ENCODE data around the gene NFKB2.

The NFKB2 gene

DNA sequence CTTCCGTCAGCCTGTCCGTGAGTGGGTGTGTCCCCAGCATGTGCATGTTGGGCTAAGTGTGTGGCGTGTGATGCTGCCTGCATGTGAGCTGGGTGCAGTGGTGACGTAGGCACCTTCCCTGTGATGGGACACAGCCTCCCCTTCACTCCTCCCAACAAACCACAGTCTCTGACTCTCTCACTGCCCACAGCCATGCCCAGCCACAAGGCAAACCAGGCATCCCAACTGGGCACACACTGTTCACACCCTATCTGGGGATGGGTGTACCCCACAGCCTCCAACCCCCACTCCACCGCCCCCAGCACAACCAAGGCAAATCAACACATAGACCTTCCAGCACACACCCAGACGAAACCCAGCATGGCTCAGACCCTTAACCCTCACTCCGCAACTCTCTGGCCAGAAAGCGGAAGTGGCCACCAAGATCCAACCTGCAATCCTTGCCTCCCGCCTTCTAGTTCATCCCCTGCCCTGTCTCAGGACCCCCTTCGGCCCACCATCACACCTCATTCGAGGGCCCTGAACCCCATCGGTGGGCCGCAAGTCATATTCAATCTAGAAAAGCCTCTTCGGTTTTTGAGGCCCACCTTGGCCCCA, 12.7 kb downstream of the NFKB2 start:
- H3K27ac Mint-ChIP-seq, result peak overlapping the region in 2 of 3 experiments; percentile 27 to 69
- TF ChIP-seq, protein P1, sequence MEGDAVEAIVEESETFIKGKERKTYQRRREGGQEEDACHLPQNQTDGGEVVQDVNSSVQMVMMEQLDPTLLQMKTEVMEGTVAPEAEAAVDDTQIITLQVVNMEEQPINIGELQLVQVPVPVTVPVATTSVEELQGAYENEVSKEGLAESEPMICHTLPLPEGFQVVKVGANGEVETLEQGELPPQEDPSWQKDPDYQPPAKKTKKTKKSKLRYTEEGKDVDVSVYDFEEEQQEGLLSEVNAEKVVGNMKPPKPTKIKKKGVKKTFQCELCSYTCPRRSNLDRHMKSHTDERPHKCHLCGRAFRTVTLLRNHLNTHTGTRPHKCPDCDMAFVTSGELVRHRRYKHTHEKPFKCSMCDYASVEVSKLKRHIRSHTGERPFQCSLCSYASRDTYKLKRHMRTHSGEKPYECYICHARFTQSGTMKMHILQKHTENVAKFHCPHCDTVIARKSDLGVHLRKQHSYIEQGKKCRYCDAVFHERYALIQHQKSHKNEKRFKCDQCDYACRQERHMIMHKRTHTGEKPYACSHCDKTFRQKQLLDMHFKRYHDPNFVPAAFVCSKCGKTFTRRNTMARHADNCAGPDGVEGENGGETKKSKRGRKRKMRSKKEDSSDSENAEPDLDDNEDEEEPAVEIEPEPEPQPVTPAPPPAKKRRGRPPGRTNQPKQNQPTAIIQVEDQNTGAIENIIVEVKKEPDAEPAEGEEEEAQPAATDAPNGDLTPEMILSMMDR (IDR thresholded peaks at IDR 0.05; ENCODE audit: unreplicated experiment in 3 of 3), result no peak
- no peaks in the 10 kb centered on the region for H3K36me3 Mint-ChIP-seq (ENCODE audit: low read depth)
- peaks cover 31% of the 10 kb centered on the region for H3K4me1 Mint-ChIP-seq
- H3K9me3 Mint-ChIP-seq, result no peaks in the 10 kb centered on the region
- H3K4me3 Mint-ChIP-seq, result peak overlapping the region; percentile 76 to 89 (median 79)
- H3K27me3 Mint-ChIP-seq (ENCODE audit: low read depth), result peaks cover 42% of the 10 kb centered on the region

DNA sequence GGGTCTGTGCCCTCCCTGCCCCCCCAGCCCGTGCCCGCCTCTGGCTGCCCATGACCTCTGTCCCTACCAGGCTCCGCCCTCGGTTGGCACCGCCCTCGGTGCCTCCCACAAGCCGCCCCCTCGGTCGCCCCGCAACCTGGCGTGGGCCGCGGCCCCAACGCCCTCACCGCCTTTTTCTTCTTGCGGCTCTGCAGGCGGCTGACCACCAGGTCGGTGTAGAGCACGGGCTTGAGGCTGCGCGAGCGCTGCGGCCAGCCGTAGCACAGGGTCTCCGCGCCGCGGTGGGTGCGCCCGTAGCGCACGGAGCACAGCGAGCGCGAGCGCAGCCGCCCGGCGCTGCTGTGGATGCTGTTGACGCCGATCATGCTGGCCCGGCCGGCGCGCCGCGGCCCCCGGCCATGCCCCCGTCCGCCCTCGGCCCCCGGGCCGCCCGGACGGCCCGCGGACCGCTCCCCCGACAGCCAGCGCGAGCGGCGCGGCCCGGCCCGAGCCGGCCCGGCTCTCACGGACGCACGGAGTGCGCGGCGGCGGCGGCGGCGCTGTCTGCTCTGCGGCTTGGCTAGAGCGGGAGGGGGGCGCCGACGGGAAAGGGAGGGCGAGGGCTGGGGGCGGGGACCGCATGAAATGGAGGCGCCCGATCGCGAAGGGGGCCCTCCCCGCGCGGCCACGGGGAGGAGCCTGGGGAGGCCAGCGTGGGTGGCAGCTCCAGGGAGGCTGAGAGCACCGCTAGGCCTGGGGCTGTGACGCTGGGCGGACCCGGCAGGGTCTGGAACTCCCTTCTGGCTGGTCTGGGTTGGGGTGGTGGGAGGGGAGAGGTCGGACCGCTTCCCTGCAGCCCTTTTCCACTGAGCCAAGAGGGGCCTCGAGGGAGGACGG, 13.5 kb downstream of the NFKB2 start:
- TF ChIP-seq, protein P1 (IDR thresholded peaks at IDR 0.05; ENCODE audit: unreplicated experiment in 3 of 3), result no peak
- Mint-ChIP-seq H3K27ac (peak overlapping the region; percentile 88 to 91 (median 88)), H3K36me3 (ENCODE audit: low read depth) (no peaks in the 10 kb centered on the region), H3K27me3 (ENCODE audit: low read depth) (peaks cover 45% of the 10 kb centered on the region), H3K4me3 (peak overlapping the region; percentile 77 to 90 (median 89)), H3K9me3 (no peaks in the 10 kb centered on the region), H3K4me1 (peaks cover 31% of the 10 kb centered on the region)

DNA sequence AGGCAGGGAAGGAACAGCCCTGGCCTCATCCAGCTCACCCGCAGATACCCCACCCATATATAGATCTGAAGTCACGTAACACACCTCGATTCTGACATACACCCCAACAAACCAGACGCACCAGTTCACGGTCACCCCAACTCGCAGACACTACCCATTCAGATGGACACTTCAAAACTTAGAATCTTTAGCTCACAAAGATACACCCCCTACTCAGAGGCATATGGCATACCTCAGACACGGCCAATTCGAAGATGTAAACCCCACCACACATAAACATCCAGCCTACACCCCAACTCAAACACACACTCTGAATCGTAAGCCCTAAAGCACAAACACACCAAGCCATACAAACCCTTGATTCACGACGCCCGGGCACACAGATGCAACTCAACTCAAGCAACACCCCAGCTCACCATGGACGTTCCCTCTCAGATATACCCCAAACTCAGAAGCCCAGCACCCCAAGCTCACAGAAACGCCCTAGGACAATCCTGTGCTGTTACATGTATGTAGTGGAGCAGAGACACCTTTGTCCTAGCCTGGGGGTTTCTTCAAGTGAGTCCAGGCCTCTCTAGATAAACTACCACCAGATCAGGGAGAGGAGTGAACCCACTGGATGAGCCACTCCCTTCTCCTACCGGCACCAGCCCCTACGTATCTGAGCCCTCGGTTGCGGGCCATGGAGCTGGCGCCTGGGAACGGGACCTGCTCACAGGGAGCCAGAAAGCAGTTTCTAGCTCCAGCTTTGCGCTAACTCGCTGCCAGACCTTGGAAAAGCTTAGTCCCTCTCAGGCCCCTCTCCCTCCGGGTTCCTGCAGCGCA, 14.3 kb downstream of the NFKB2 start:
- H3K27me3 Mint-ChIP-seq (ENCODE audit: low read depth), result peaks cover 52% of the 10 kb centered on the region
- H3K27ac Mint-ChIP-seq, result peak overlapping the region; percentile 88 to 91 (median 88)
- H3K9me3 Mint-ChIP-seq, result no peaks in the 10 kb centered on the region
- H3K4me3 Mint-ChIP-seq, result peak overlapping the region; percentile 77 to 90 (median 89)
- TF ChIP-seq, protein P1 (IDR thresholded peaks at IDR 0.05; ENCODE audit: unreplicated experiment in 3 of 3), result no peak
- H3K4me1 Mint-ChIP-seq, result peaks cover 31% of the 10 kb centered on the region
- no peaks in the 10 kb centered on the region for H3K36me3 Mint-ChIP-seq (ENCODE audit: low read depth)

DNA sequence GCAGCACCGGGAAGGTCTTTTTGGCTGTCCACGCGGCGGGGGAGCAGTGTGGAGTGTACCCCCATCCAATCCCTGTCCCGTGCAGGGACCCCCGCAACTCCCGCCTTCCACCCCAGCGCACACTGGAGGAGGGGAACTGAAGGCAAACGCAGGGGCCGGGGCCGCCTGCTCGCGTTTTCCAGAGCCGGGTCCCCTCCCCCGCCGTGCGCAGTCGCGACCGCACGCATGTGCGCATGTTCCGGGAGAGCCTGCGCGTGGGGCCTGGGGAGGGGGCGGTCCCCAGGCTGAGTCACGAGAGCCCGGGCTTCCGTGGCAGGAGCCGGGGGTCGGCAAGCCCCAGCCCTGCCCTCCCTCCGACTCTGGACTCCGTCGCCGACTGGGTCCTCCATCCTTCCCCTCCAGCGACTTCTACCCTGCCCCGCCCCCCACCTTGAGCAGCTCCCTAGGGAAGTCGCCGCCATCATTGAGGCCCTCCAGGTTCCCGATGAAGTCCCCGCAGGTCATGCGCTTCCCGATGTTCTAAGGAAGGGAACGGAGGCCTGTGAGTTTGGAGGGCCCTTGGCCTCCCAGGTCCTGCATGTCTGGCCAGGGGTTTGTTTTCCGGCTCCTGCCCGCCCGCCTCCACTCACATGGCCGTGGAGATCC, 15.0 kb downstream of the NFKB2 start:
- TF ChIP-seq, protein P1 (IDR thresholded peaks at IDR 0.05; ENCODE audit: unreplicated experiment in 3 of 3), result no peak
- H3K4me3 Mint-ChIP-seq, result peak overlapping the region; percentile 77 to 90 (median 90)
- H3K27ac Mint-ChIP-seq, result peak overlapping the region; percentile 88 to 92 (median 88)
- H3K4me1 Mint-ChIP-seq, result peaks cover 31% of the 10 kb centered on the region
- H3K36me3 Mint-ChIP-seq (ENCODE audit: low read depth), result no peaks in the 10 kb centered on the region
- peaks cover 52% of the 10 kb centered on the region for H3K27me3 Mint-ChIP-seq (ENCODE audit: low read depth)
- no peaks in the 10 kb centered on the region for H3K9me3 Mint-ChIP-seq

DNA sequence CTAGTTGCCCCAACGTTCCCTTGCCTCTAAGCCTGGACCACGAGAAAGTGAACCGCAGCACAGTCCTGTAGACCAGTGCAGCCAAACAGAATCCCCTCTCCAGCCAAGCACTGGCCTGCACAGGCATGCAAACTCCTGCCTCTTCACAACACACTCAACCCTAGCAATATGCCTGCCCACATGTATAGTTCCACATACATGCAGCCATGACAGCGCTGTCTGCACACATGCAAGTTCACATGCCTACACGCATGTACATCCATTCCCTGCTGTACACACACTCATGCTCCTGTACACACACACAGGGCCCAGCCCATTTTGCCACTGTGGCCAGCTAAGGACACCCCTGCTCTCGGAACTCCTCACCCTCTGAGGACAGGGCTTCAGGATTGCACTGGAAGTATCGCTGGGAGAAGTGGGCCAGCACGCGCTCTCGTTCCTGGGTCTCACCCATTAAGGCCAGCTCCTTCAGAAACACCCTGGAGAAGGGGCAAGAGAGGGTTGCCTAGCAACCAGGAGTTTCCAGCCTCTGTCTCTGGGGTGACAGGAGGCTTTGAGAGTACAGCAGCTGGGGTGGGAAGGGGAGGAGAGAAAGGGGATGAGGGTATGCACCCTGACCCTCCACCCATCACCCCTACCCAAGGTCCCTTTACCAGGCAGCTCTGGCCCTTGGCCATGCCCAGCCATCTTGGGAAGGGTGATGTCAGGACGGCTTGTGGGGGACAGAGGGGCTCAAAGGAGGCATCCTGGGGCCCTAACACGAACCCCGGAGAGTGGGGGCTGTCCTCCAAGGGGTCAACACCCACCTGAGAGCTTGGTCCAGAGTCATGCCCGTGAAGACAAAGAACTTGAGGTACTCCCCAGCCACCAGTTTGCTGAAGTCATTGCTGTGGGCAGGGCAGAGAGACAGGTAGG, 16.1 kb downstream of the NFKB2 start:
- Mint-ChIP-seq H3K27ac (peak overlapping the region; percentile 65 to 92 (median 76)), H3K4me1 (peaks cover 30% of the 10 kb centered on the region), H3K27me3 (ENCODE audit: low read depth) (peaks cover 57% of the 10 kb centered on the region), H3K4me3 (peak overlapping the region; percentile 77 to 90 (median 89)), H3K36me3 (ENCODE audit: low read depth) (no peaks in the 10 kb centered on the region), H3K9me3 (no peaks in the 10 kb centered on the region)
- TF ChIP-seq, protein P1 (IDR thresholded peaks at IDR 0.05; ENCODE audit: unreplicated experiment in 3 of 3), result no peak
